Gastrocnemius medialis (tissue), 4 donors: Measurements from ENCODE around the gene SEC62. TPM values are rescaled to one million over a fixed set of nuclear protein-coding genes. Genes with fewer than 3 reads are reported as not detected.

ENCODE experiments used
- ATAC-seq, 2 donors: fragments of 150-250 bp; one replicate each; pipeline ENCODE4 v1.9.1; 2016
- DNase-seq, 2 donors: peaks; one replicate each; pipeline ENCODE4 v3.0.0-alpha.2; 2019
- H3K27ac ChIP-seq, 4 donors: fragments of 200-600 bp; sonication (generic); 1 replicate in 1 of 4; 2 replicates in 3 of 4; pipeline ENCODE4 v1.5.1; 2016 to 2018; ENCODE audit warnings: mild to moderate bottlenecking in 2 of 4, moderate library complexity in 1 of 4
- H3K27me3 ChIP-seq, 3 donors: fragments of 200-600 bp; sonication (generic) in 2 of 3; 1 replicate in 1 of 3; 2 replicates in 2 of 3; pipeline versions ENCODE4 v1.5.1 to v1.6.0; 2016 to 2019; ENCODE audit warnings: mild to moderate bottlenecking in 1 of 3, moderate library complexity in 1 of 3
- H3K36me3 ChIP-seq, 2 donors: fragments of 200-600 bp; sonication (generic) in 1 of 2; one replicate each; pipeline ENCODE4 v1.5.1; 2017 to 2018
- H3K4me1 ChIP-seq, 2 donors: fragments of 200-600 bp; sonication (generic) in 1 of 2; one replicate each; pipeline ENCODE4 v1.5.1; 2016 to 2017; ENCODE audit warnings: mild to moderate bottlenecking in 2 of 2
- H3K4me3 ChIP-seq, 4 donors: fragments of 200-600 bp; sonication (generic) in 3 of 4; 1 replicate in 1 of 4; 2 replicates in 3 of 4; pipeline ENCODE4 v1.5.1; 2016 to 2019; ENCODE audit warnings: mild to moderate bottlenecking in 2 of 4
- H3K9me3 ChIP-seq, 3 donors: fragments of 200-600 bp; sonication (generic) in 2 of 3; 1 replicate in 1 of 3; 2 replicates in 2 of 3; pipeline ENCODE4 v1.5.1; 2016 to 2019
- CTCF ChIP-seq, 5 experiments: fragments of 450-650 bp in 3 of 5; fragments of 200-600 bp in 2 of 5; sonication (generic) in 2 of 5; IDR thresholded peaks in 4 of 5; conservative IDR thresholded peaks in 1 of 5; 1 replicate in 4 of 5; 2 replicates in 1 of 5; pipeline ENCODE4 v1.5.1; 2016 to 2019; ENCODE audit warnings: antibody characterized with exemption in 5 of 5, mild to moderate bottlenecking in 3 of 5, moderate library complexity in 3 of 5
- POLR2A ChIP-seq, 2 donors: fragments of 450-650 bp; IDR thresholded peaks; one replicate each; pipeline ENCODE4 v1.6.1; 2017; ENCODE audit warnings: antibody characterized with exemption in 2 of 2, mild to moderate bottlenecking in 2 of 2, moderate library complexity in 2 of 2
- in situ Hi-C, 4 donors: fragments of 200-750 bp; cut with MboI; loops; one replicate each; pipeline versions ENCODE4 v1.15.0 to v1.8.0; 2017; ENCODE audit warnings: low sequenced_read_pairs in 4 of 4
- intact Hi-C: fragments of 100-400 bp; cut with DNase I; formaldehyde crosslinking; loops from one replicate; pipeline ENCODE4 v1.15.1; 2023; ENCODE audit warnings: low total_unique reads
- total RNA-seq, 4 donors: library from RNA; depleted of rRNA; stranded (reverse); fragments of >200 nt; gene quantifications; one replicate each; pipeline versions ENCODE4 v1.1.0 to v1.2.3, GENCODE V29; 2016

SEC62 gene
- total RNA-seq = 10 to 100 TPM; 22.6 to 42.8 (median 30.4) TPM

GRCh38 chr3:169966428-169966950, at the start of gene SEC62:
SEC62 (plus strand) TSS chr3:169966807; CDS start chr3:169966823, 16 bp downstream.
- no peaks in the 10 kb centered on the region for H3K27me3 ChIP-seq
- peak within 1 kb of the TSS; percentile 72 to 97 (median 88) for H3K4me3 ChIP-seq
- peak; percentile 82 to 86 for DNase-seq
- intact Hi-C loops (loop anchor here (2.0 to 5.0 kb wide), 2 partner anchors 194 to 214 kb away; partner anchors contain the start of genes MYNN and PHC3), in situ Hi-C loops (loop anchor here in 1 of 4 donors (10.0 kb wide), 1 partner anchor 192 kb away; the partner anchor contains the start of gene MYNN)
- ATAC-seq = peak; percentile 95 to 96
- H3K36me3 ChIP-seq = no peaks in the 10 kb centered on the region
- TF ChIP-seq CTCF (IDR thresholded peaks at IDR 0.05 in 4 of 5, conservative IDR thresholded peaks at IDR 0.05 in 1 of 5) = peak in 4 of 5 experiments; percentile 20 to 29 (median 26)
- TF ChIP-seq POLR2A (IDR thresholded peaks at IDR 0.05) = peak; percentile 63 to 68
- no peaks in the 10 kb centered on the region for H3K9me3 ChIP-seq
- peaks cover 28 to 40% of the 10 kb centered on the region in 2 donors for H3K4me1 ChIP-seq
- peak within 1 kb of the TSS; percentile 94 to 97 (median 96) for H3K27ac ChIP-seq

GRCh38 chr3:169923189-169923588, 43.4 kb upstream of the SEC62 start:
- intact Hi-C loops (no loop called here), in situ Hi-C loops (no loop called here)
- no peak for ATAC-seq

GRCh38 chr3:169923831-169924230, 42.8 kb upstream of the SEC62 start:
- no peak for ATAC-seq
- H3K27ac ChIP-seq = no peak overlapping the region
- H3K27me3 ChIP-seq = no peaks in the 10 kb centered on the region
- DNase-seq = no peak
- H3K4me3 ChIP-seq = no peak overlapping the region
- no peak for TF ChIP-seq CTCF (IDR thresholded peaks at IDR 0.05 in 4 of 5, conservative IDR thresholded peaks at IDR 0.05 in 1 of 5)
- no peak for TF ChIP-seq POLR2A (IDR thresholded peaks at IDR 0.05)
- in situ Hi-C loops (no loop called here), intact Hi-C loops (no loop called here)
- H3K36me3 ChIP-seq = no peaks in the 10 kb centered on the region
- H3K9me3 ChIP-seq = no peaks in the 10 kb centered on the region
- no peaks in the 10 kb centered on the region for H3K4me1 ChIP-seq

More at GRCh38 chr3:169923189-169923588, 43.4 kb upstream of the SEC62 start:
- no peak for DNase-seq
- no peaks in the 10 kb centered on the region for H3K27me3 ChIP-seq
- no peak for TF ChIP-seq POLR2A (IDR thresholded peaks at IDR 0.05)
- H3K36me3 ChIP-seq = no peaks in the 10 kb centered on the region
- H3K4me3 ChIP-seq = no peak overlapping the region
- no peaks in the 10 kb centered on the region for H3K9me3 ChIP-seq
- no peak overlapping the region for H3K27ac ChIP-seq
- H3K4me1 ChIP-seq = no peaks in the 10 kb centered on the region

GRCh38 chr3:169929830-169930519, 36.6 kb upstream of the SEC62 start:
- intact Hi-C loops = no loop called here

More at GRCh38 chr3:169929830-169930519, 36.6 kb upstream of the SEC62 start:
- Histone ChIP-seq H3K27ac (no peak overlapping the region), H3K9me3 (no peaks in the 10 kb centered on the region), H3K27me3 (no peaks in the 10 kb centered on the region), H3K4me3 (no peak overlapping the region), H3K4me1 (no peaks in the 10 kb centered on the region), H3K36me3 (no peaks in the 10 kb centered on the region)
- no peak for TF ChIP-seq POLR2A (IDR thresholded peaks at IDR 0.05)
- TF ChIP-seq CTCF (IDR thresholded peaks at IDR 0.05 in 4 of 5, conservative IDR thresholded peaks at IDR 0.05 in 1 of 5) = no peak
- DNase-seq (no peak), ATAC-seq (no peak)
- in situ Hi-C loops = no loop called here
